ELR (cell line): ENCODE results near the gene TRIM33.

Source experiments
- DNase-seq: peaks from one replicate; pipeline ENCODE4 v3.0.0-alpha.2; 2015; ENCODE audit warnings: low read depth

The TRIM33 gene

DNA sequence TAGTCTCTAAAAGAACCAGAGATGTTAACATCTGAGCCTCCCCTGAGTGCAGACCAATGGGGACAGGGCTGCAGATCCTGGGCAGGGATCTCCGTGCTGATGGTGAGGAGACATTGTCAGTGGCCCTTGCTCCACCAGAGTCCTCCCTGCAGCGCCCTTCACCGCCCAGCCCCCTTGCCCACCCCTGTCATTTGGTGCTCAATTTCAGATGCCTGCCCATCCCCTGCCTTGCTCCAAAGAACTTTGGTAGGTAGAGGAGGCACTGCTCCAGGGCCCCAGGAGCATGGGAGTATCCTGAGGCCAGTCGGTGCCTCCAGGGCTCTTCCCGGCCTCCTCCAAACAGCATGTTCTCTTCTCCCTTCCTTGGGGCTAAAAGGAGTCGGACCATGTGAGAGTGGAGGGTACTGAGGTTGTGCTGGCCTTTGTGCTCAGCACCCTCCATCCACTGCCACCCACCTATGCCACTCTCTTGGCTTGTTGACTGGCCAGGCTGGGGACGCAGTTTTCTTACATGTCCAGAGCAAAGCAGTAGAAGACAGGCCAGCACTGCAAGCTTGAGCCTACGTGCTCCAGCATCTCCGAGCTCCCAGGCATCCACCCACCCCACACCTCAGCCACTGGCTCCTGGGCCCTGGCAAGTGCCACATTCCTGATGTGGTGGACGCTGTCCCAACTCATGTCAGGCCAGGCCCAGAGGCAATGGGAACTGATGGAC lies 160.1 kb downstream of the TRIM33 start:
- no peak for DNase-seq

DNA sequence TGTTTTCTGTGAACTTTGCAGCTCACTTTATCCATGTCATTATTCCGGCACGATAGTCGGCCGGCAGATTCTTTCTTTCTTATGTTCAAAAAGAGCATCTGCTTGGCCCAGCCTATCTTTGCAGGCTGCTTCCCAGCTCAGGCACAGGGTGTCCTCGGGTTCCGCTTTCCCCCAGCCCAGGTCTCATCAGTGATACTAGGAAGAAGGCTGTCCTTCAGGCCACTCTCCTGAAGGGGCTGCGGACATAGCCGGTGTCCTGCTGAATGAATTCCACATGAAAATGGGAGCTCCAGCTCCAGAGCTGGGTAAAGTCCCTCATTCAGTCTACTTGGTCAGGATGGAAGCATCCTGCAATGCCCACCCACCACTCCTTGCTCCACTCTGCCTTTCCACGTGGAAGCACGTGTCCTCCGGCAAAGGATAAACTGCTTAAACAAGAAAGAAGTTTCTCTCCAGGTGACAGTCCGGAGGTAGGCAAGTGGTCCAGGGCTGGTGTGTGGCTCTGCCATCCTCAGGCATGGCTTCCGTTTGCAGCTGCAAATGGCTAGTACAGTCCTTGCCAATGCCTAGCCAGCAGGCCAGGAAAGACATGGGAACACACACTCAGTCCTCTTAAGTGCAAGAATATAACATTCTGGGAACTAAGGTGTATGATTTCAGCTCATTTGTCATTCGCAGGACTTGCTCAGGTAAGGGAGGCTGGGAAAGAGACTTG lies 161.0 kb downstream of the TRIM33 start:
- DNase-seq: no peak

DNA sequence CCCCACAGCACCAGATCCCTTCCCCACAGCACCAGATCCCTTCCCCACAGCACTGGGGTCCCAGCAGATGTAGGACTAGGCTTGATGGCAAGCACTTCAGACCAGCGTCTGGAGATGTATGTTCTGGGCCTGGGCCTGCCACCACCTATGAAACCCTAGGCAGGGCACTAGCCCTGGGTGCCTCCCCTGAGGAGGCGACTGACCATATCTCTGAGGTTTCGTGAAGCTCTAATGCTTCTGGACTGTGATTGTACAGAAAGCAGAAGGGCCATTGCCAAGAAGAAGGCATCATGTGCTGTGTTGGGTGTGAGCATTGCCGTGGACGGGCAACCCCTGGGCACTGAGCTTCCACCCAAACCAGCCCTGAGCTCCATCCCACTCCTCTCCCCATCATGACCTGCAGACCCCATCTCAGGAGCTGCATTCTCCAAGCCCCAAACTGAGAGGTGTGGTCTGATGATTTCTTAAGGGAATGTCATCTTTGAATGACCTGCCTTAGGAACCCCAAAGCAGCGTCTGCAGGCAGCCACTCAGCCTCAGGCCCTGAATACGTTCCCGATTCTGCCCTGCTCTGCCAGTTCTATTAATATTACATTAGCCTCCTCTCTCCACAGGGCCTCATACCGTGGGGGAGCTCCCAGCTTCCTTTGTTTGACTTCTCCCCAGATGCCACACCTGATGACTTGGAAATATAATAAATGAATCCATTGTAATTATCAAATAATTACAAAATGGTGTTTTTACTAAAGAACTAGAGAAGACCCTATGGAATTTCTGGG lies 163.4 kb downstream of the TRIM33 start:
- no peak for DNase-seq

DNA sequence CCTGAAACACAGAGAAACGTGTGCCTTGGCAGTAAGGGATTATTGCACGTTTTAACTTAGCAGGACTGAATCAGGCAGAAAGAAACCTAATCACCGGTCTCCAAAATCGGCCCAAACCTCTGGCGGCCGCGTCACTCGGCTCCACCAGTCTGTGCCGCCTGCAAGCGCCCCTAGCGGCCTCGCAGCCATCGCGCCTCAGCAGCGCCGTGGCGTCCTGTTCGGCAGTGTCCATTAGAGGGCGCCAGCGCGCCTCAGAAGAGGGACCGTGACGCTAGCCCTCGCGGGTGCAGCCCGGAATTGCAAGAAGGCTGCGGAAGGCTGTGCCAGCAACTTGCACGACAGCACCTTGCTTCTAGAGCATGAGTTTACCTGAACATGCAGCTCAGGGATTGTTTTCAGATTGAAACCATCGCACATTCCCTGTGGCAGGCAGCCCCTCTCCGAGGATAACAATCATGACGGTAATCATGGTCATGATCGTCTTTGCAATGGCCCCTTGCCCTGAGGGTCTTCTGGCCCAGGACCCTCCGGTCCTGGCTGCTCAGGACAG lies 164.4 kb downstream of the TRIM33 start:
- DNase-seq: peak; percentile 92

DNA sequence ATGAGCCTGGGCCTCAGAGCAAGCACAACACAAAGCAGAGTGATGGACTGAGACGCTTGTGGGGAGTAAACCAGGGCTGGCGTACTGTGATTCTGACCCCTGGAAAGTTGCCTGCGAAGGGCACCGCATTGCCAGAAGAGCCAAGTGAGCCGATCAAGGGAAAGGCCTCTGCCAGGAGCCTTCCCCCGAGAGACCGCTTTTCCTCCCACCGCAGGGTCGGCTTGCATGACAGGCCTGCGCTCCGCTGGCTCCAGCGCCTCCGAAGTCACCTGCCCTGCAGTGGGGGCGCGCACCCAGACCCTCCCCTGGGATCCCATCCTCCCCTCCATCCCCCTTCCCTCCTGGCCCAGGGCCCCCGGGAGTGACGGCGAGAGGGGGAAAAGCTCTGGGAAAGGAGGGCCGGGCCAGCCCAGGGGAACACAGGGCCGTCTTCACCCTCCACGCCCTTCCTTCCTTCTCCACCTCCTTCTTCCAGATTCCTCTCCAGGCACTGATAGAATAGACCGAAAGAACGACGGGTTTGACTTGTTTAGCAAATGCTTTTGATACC lies 165.0 kb downstream of the TRIM33 start:
- DNase-seq: no peak

DNA sequence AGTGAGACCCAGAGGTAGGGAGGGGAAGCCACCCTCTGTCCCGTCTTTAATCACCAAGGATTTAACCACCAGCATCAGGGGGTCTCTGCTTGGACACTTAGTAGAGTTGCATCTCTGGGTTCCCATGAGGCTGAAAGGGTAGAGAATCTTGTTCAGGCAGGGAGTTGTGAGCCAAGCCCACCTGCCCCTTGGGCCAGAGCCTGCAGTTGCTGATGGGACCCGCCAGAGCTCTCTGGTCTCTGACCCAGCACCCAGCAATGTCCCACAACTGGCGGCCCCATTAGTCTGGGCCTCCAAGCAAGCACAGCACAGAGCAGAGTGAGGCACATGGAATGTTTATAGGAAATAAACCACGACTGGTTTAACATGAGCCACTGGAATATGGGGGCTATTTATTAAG lies 166.3 kb downstream of the TRIM33 start:
- no peak for DNase-seq
